G401 (cell line): ENCODE measurements around the gene RAP2B. TPM values are rescaled to one million over a fixed set of nuclear protein-coding genes. Genes with fewer than 3 reads are reported as not detected.
A peak's percentile ranks its signal among the peaks of the same experiment; 100 is the strongest.
"Not testable (repeated sequence)": the region's sequence is repeated elsewhere in the genome, so short reads cannot be mapped to it uniquely, and the experiment has no call there.

ENCODE experiments used
- DNase-seq: peaks from one replicate; pipeline ENCODE4 v3.0.0-alpha.2; 2015; ENCODE audit warnings: low spot score
- in situ Hi-C: cut with HindIII; loops from 2 replicates; pipeline ENCODE4 v1.10.0; 2016; ENCODE audit warnings: low sequenced_read_pairs, mixed read lengths
- total RNA-seq: library from RNA; depleted of rRNA; stranded (reverse); fragments of >200 nt; shearing (Covaris generic); gene quantifications from 2 replicates; pipeline ENCODE4 v1.2.3, GENCODE V29; 2014; rRNA removed

The RAP2B gene
- total RNA-seq = 5.6 and 6.6 TPM in 2 replicates

DNA sequence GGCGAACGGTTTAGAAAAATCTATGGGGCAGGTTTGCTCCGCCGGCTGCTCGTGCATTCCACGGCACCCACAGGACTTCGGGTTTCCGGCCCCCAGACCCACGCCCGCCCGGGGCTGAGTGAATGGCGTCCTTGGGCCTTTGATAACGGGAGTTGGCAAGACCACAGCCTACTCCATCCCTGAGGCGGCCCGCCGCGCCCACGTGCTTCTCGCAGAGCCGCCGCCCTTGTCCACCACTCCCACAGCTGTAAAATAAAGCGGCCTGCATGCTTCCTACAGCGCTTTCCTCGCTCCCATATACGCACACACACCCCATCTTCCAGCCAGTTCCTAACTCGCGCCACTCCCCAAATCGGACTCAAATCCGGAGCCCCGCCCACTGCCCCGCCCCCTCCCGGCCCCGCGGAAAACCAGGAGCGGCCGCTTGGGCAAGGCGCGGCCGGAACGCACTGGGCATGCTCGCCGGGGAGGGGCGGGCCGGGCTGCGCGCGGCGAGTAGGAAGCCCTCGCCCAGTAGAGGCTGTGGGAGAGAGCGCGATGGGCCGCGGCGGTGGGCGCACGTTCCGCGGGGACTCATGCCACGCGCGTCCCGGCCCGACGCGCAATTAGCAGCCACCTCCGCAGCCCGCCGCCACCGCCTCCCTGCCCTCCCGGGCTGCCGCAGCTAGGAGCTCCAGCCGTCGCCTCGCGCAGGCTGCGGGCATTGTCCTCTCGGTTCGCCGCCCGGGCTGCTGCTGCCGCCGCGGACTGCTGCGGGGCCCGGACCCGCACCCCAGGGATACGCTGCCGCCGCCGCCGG lies at the start of gene RAP2B:
Gene RAP2B, plus strand, starts transcription at position 513 of the 799 bp plus-strand sequence. CDS start 468 bp downstream, outside the sequence.
- in situ Hi-C loops = no loop called here
- peak; percentile 84 for DNase-seq

DNA sequence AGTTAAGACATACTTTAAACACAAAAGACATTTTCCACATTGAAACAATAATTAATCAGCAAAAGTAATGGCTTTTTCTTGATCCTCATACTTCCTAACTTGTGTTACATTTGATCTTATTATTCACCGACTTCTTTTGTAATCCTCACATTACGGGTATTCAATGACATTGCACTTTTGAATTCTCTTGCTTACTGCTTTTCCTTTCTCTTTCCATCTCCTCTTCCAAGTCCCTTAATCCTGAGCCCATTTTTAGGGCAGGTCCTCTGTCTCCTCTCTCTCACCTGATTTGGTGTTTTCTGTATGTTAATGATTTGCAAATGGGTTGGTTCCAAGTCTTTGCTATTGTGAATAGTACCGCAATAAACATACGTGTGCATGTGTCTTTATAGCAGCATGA lies 48.5 kb upstream of the RAP2B start:
- in situ Hi-C loops = no loop called here
- no peak for DNase-seq

DNA sequence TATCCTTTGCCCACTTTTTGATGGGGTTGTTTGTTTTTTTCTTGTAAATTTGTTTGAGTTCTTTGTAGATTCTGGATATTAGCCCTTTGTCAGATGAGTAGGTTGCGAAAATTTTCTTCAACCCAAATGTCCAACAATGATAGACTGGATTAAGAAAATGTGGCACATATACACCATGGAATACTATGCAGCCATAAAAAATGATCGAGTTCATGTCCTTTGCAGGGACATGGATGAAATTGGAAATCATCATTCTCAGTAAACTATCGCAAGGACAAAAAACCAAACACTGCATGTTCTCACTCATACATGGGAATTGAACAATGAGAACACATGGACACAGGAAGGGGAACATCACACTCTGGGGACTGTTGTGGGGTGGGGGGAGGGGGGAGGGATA lies 47.8 kb upstream of the RAP2B start:
- in situ Hi-C loops, DNase-seq: not testable (repeated sequence)

DNA sequence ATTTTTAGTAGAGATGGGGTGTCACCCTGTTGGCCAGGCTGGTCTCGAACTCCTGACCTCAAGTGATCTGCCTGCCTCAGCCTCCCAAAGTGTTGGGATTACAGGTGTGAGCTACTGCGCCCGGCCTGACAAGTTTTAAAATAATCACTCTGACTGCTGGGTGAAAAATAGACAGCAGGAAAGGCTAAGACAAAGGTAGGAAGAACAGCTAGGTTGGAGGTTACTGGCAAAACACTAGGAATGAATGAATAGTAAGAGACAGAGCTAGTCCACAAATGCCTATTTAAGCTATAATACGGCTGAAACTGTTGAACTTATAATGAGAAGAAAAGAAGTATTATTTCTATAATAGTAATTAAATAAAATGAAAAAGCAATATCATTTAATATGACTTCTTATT lies 46.7 kb upstream of the RAP2B start:
- in situ Hi-C loops = no loop called here

DNA sequence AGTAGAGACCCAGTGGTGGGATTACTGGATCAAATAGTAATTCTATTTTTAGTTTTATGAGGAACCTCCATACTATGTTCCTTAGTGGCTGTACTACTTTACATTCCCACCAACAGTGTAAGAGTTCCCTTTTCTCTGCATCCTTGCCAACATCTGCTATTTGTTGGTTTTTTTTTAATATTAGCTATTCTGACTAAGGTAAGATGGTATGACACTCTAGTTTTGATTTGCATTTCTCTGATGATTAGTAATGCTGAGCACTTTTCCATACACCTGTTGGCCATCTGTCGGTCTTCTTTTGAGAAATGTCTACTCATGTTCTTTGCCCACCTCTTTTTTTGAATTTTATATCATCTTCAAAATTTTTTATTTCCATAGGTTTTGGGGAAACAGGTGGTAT lies 34.2 kb upstream of the RAP2B start:
- in situ Hi-C loops = no loop called here
- DNase-seq = no peak

More for the DNA sequence above, 46.7 kb upstream of the RAP2B start:
- DNase-seq = no peak

DNA sequence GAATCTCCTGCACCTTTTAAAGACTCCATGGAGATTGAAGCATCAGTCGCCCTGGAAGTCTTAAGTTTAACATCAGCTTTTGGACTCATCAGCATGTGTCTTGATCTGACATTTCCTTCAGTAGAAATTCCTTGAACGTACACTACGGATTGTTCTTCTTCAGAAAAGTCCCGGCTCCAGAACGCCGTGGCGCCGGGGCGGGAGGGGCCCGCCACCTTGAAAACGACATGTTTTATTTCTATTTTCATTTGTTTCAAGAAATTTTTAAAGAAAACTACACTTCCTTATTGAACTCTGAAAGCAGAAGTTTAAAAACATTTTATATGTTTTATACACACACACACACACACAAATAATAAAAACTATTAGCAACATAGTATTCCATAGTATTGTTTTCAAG lies 32.6 kb upstream of the RAP2B start:
- DNase-seq = no peak
- in situ Hi-C loops = no loop called here

DNA sequence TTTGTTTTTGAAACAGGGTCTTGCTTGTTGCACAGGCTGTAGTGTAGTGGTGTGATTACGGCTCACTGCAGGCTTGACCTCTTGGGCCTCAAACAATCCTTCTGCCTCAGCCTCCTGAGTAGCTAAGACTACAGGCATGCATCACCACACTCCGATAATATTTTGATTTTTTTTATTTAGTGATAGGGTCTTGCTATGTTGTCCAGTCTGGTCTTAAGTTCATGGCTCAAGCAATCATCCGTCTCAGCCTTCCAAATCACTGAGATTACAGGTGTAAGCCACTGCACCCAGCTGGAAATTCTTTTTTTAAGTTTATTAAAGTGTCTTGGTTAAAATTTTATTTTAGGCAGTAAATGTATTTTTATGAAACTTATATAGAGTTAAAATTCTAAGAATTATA lies 32.2 kb upstream of the RAP2B start:
- no peak for DNase-seq

DNA sequence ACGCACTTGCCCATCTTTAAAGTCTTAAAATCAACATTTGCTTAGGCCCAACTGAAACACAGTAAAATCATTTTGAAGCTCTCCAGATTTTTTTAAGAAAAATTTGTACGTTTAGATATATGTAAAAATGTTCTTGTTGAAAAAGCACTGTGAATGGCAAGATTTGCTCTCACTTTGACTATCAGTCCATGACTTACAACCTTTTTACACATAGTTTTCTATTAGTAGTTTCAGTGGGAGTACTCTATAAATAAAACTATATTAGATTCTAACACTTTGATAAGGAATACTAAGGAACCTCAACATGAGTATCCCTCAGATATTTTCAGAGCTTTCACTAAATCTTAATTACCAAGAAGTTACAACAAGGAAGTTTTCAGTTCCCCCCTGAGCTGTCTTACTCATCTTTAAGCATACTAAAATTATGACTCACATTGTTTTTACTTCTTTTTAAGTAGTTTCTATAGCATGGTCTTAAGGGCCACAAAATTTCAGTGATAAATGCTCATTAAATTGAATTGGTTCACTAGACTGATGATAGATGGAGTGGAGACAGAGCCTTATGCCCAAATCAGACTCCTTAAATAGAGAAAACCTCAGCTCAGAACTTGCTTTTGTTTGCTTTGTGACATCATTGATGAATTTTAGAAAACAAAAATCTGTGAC lies 31.6 kb upstream of the RAP2B start:
- no peak for DNase-seq
- in situ Hi-C loops = no loop called here

More for the DNA sequence above, 32.2 kb upstream of the RAP2B start:
- in situ Hi-C loops = no loop called here

DNA sequence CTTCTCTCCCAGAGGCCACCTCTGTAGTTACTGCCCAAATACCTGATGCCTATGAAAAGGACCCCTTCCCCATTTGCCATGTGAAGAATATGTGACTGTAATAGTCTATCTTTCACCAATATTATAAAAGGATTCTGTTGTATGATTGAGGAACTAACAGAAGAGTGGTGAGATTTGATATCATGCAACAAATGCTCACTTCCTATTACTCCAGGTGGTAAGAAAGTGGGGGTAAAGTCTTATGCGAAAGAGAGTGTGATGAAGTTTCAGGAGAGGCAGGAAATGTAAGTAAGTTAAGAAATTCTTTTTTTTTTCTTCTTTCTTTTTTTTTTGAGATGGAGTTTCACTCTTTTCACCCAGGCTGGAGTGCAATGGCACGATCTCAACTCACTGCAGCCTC lies 24.4 kb upstream of the RAP2B start:
- DNase-seq = no peak
- in situ Hi-C loops = no loop called here

DNA sequence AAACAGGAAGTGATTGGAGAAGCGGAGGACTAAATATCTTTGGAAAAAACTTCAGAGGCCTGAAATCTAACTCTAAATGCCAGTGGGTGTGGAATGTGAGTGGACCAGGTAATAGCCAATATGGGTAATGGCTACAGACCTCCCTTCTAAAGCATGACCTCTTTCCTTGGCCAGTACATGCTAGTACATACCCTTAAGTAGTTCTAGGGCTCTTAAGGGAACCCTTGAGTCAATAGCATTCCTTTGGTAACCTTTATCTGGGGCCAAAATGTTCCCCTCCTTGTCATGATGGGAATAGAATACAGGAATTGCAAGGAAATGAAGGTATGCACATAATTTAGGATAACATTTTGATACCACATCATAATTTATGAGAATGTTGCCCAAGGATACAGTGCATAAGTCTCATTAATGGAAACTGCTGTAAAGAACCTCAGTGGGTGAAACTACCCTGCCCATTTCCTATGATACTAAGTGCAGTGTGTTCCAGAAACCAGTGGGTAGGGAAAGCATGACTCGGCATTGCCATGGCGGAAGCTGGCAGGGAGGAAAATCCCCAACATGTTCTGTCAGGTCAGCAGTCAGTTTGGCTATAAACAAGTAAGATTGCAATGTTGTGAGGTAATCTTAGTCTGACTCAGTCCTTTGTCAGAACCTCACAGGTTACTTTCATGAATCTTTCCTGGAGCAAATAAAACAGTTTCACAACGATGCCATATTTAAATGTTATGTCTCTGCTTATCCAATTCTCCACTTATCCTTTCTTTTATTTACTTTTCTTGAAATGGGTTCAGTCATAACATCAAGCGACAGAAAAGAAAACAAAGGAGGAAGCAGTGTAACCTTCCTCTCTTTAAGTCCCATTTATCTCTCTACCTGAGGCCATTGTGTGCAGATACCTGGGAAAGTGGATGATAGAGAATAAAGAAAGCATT lies 23.5 kb upstream of the RAP2B start:
- in situ Hi-C loops = no loop called here
- no peak for DNase-seq

DNA sequence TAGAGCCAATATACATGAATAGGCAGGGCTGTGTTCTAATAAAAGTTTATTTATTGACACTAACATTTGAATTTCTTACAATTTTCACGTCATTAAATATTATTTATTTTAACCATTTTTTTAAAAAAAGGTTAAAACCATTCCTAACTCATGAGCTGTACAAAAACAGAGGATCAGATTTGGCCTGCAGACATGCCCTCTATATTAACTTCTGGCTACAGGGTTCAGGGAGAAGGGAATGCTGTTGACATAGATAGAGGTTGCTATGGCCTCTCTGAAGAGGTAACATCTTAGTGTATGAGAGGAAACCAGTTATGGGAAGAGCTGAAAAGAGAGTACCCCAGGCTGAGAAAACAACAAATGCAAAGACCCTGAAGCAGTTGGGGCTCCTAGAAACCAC lies 19.1 kb upstream of the RAP2B start:
- no peak for DNase-seq

DNA sequence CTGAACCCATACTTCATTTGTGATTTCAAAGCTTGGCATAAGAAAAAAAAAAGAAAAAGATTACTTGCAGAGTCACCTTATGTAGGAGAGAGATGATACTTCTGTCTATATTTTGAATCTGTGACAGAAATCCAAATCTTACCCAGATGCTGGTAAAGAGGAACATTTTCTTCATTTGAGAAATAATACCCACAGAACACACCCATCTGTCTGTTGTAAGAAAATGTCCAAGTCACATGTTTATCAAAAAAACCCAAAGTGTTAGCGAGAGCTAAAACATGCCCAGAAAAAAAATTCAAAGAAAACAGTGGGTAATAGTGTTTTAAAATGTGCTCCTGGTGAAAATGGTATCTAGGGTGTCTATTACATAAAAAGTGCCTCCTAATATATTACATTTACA lies 18.0 kb upstream of the RAP2B start:
- no peak for DNase-seq
- in situ Hi-C loops = no loop called here

More for the DNA sequence above, 19.1 kb upstream of the RAP2B start:
- in situ Hi-C loops = no loop called here

DNA sequence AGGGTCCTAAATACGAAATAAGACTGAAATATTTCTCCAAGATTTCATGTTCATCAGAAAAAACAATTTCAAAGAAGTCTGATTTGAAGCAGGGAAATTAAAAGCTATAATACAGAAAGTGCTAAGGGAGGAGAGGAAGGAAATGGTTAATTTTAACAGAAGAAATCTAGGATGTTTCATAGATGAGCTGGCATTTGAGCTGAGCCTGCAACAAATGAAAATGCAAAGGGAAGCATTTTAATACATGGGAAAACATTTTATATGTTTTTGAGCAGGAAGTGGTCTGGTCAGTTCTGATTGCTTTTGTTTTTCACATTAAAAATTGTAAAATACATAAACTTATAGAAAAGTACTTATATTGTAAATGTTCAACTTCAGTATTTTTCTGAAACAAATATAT lies 17.2 kb upstream of the RAP2B start:
- no peak for DNase-seq
- in situ Hi-C loops = no loop called here

DNA sequence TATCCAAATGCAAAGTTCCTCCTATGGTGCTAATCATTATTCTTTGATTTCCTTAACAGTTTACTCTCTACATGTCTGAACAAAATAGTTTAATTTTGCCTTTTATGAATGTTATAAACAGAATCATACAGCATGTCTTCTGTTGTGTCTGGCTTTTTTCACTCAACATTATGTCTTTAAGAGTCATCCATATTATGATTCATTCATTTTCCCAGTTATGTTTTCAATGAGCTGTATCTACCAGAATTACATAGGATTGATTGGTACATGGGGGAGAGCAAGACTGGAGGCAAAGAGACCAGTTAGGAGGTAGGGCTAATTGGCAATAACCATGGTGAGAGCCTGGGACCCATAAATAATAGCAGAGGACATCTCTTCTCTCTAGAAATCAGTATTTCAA lies 16.6 kb upstream of the RAP2B start:
- in situ Hi-C loops = no loop called here
- no peak for DNase-seq

DNA sequence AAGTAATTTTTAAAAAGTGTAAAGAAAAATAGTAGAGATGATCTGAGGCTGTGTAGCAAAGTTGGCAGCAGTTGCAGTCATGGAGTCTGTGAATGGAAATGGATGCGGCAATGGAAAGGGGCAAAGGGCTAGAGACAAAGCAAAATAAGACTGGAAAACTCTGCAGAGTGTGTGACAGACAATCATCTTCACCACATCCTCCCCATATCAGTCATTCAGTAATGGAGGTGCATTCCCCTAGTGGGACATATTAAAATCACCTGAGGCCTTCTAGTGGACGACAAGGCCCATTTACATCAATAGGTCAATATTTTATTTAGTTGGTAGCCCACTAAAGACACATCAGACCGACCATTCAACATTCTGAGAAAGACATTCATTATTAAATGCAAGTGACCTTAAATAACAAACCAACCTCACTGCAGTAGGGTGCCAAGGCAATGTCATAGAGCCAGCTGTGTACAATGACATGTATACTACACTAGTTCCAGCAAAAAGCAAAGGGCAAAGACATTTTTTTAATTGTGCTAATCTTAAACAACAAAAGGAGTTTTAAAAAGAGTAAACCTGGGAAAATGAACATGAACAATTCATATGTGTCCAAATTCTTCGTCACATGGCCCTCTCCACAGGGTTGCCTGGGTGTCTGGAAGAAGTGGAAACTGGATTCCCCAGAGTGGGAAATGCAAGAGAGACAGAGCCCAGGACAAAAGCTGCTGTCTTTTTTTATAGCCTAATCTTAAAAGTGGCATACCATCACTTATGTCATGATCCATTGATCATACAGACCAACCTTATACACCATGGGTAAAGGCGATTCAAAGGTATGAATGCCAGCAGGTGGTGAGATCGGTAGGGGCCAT lies 15.6 kb upstream of the RAP2B start:
- in situ Hi-C loops = no loop called here
- no peak for DNase-seq

DNA sequence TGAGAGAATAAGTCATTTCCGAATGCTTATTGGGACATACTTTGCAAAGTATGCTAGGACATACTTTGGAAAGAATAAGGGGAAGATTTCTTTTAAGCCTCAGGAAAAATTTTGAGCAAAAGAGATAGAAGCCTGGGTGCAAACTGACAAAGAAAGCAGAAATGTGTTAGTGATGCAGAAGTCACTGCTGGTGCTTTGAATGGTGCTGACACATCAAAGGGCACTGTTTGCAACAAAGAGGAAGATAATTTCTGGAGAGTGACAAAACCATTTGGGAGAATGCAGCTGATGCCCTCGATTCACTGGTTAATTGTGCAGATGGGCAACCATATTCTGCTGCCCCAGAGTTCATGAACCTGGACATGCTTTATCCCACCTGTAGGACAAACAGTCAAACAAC lies 11.0 kb upstream of the RAP2B start:
- in situ Hi-C loops = no loop called here
- no peak for DNase-seq

DNA sequence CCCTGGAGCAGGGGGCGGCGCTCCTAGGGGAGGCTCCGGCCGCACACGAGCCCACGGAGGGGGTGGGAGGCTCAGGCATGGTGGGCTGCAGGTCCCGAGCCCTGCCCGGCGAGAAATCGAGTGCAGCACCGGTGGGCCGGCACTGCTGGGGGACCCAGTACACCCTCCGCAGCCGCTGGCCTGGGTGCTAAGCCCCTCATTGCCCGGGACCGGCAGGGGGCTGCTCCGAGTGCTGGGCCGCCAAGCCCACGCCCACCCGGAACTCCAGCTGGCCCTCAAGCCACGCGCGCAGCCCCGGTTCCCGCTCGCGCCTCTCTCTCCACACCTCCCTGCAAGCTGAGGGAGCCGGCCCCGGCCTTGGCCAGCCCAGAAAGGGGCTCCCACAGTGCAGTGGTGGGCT lies 6.2 kb upstream of the RAP2B start:
- in situ Hi-C loops, DNase-seq: not testable (repeated sequence)

DNA sequence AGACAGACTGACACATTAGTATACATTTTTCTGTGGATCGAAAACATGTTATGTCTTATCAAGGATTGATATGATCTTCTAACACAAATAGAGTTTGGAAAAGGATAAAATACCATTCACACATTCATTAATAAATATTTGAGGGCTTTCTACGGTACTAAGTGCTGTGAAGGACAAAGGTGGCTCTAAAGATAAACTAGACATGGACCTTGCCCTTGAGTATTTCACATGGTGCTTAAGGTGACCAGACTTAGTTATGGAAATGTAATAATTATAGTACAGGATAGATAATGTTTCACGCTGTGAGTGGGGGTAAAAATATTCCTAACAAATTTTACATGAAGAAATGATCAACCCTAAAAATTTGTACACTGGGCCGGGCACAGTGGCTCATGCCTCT lies 3.8 kb upstream of the RAP2B start:
- in situ Hi-C loops = no loop called here
- DNase-seq = no peak
